Activated naive CD8-positive, alpha-beta T cell treated with anti-CD3 and anti-CD28 coated beads, Interleukin-2, amount 50 U/mL, for 24 hours (primary cell): ENCODE measurements around the gene HS3ST5.

ENCODE experiments used
- ATAC-seq: fragments of 150-1000 bp; cut with Tn5 transposase; one replicate; pipeline ENCODE4 v1.10.0; 2021
- DNase-seq: peaks from one replicate; pipeline ENCODE4 v3.0.0; 2021
- H3K27ac Mint-ChIP-seq: one replicate; pipeline ENCODE4 v1.8.0; 2021; ENCODE audit warnings: mild to moderate bottlenecking, mixed read lengths
- H3K27me3 Mint-ChIP-seq: one replicate; pipeline ENCODE4 v1.8.0; 2021; ENCODE audit warnings: mixed read lengths
- H3K36me3 Mint-ChIP-seq: one replicate; pipeline ENCODE4 v1.8.0; 2021; ENCODE audit warnings: low read depth, mixed read lengths
- H3K4me1 Mint-ChIP-seq: one replicate; pipeline ENCODE4 v1.8.0; 2021; ENCODE audit warnings: mixed read lengths
- H3K4me3 Mint-ChIP-seq: one replicate; pipeline ENCODE4 v1.8.0; 2021; ENCODE audit warnings: mild to moderate bottlenecking, moderate library complexity, mixed read lengths
- H3K9me3 Mint-ChIP-seq: one replicate; pipeline ENCODE4 v1.8.0; 2021; ENCODE audit warnings: mixed read lengths

Gene HS3ST5

GRCh38 chr6:114304304-114304887 is 38.4 kb downstream of the HS3ST5 start:
- ATAC-seq = no peak
- no peak overlapping the region for H3K4me3 Mint-ChIP-seq
- no peak for DNase-seq
- no peak overlapping the region for H3K27ac Mint-ChIP-seq
- no peaks in the 10 kb centered on the region for H3K27me3 Mint-ChIP-seq
- no peaks in the 10 kb centered on the region for H3K9me3 Mint-ChIP-seq
- no peaks in the 10 kb centered on the region for H3K36me3 Mint-ChIP-seq
- H3K4me1 Mint-ChIP-seq = no peaks in the 10 kb centered on the region

DNA sequence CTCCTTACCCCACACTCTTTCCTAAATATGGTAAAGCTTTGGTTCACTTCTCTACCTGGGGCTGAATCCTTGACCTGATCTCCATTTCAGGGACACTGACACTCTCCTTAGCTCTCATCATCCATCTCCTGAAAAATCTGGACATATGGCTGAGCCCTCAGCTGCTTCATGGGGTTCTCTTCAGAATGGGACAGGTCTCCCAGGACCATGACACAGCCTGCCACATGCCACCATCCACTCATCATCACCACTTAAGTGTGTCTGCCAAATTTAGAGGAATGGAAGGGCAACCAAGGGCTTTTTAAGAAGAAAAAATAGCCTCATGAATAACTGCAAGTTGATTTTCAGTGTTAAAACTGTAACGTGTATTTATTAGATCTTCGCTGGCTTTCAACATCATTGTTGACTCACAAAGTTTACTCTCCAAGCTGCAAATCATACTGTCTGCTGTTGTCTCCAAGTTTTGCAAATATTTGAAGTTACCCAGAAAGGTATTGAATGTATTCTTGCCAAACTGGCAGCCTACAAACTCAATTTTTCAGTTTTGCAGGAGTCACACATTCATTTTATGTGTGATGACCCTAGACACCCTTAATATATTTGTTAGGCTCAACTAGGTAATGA is 41.1 kb downstream of the HS3ST5 start:
- DNase-seq (no peak), ATAC-seq (no peak)
- Mint-ChIP-seq H3K27me3 (no peaks in the 10 kb centered on the region), H3K27ac (no peak overlapping the region), H3K36me3 (no peaks in the 10 kb centered on the region), H3K4me1 (no peaks in the 10 kb centered on the region), H3K4me3 (no peak overlapping the region), H3K9me3 (peaks cover 4% of the 10 kb centered on the region)

DNA sequence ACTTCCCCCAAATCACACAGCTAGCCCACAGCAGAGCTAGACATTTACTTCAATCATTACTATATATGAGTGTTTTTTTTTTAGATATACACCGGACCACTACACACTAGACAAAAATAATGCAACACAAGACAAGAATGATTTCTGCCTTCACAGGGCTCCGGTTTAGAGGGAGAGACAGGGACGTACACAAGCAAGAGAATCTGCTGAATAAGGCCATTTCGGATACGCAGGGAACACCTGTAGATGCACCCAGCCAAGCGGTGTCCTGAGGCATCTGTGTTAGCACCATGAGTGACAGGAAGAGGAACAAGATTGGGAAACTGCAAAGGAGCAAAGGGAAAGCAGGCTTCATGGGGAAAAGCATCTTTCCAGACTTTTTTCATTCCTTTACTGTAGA is 45.7 kb downstream of the HS3ST5 start:
- H3K36me3 Mint-ChIP-seq = no peaks in the 10 kb centered on the region
- H3K27me3 Mint-ChIP-seq = no peaks in the 10 kb centered on the region

DNA sequence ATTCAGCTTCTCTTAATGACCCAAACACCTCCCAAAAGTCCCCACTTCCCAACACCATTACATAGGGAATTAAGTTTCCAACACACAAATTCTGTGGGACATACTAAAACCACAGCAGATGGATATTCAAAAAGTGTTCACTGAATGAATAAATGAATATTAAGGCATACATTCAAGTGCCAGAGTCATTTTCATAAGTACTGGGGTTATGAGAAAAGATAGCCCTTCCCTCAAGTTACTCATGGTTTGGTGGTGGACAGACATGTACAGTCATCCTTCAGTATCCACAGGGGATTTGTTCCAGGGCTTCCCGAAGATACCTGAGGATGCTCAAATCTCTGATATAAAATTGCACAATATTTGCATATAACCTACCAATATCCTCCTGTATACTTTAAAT is 50.4 kb downstream of the HS3ST5 start:
- ATAC-seq = no peak
- DNase-seq = no peak
- Mint-ChIP-seq H3K4me1 (no peaks in the 10 kb centered on the region), H3K9me3 (no peaks in the 10 kb centered on the region), H3K27ac (no peak overlapping the region), H3K36me3 (no peaks in the 10 kb centered on the region), H3K27me3 (no peaks in the 10 kb centered on the region), H3K4me3 (no peak overlapping the region)

More for the DNA sequence above, 45.7 kb downstream of the HS3ST5 start:
- ATAC-seq (no peak), DNase-seq (no peak)
- no peak overlapping the region for H3K27ac Mint-ChIP-seq
- no peaks in the 10 kb centered on the region for H3K4me1 Mint-ChIP-seq
- H3K4me3 Mint-ChIP-seq = no peak overlapping the region
- peaks cover 4% of the 10 kb centered on the region for H3K9me3 Mint-ChIP-seq

- ATAC-seq = no peak
- no peak overlapping the region for H3K27ac Mint-ChIP-seq
- no peaks in the 10 kb centered on the region for H3K36me3 Mint-ChIP-seq
- no peak overlapping the region for H3K4me3 Mint-ChIP-seq
- H3K4me1 Mint-ChIP-seq = no peaks in the 10 kb centered on the region
- no peaks in the 10 kb centered on the region for H3K9me3 Mint-ChIP-seq
- DNase-seq = no peak
- H3K27me3 Mint-ChIP-seq = no peaks in the 10 kb centered on the region
Measured at GRCh38 chr6:114291428-114291827, 51.4 kb downstream of the HS3ST5 start.

- no peaks in the 10 kb centered on the region for H3K4me1 Mint-ChIP-seq
- H3K9me3 Mint-ChIP-seq = no peaks in the 10 kb centered on the region
- DNase-seq (no peak), ATAC-seq (no peak)
- no peak overlapping the region for H3K4me3 Mint-ChIP-seq
- H3K36me3 Mint-ChIP-seq = no peaks in the 10 kb centered on the region
- no peaks in the 10 kb centered on the region for H3K27me3 Mint-ChIP-seq
- no peak overlapping the region for H3K27ac Mint-ChIP-seq
Measured at GRCh38 chr6:114290864-114291263, 52.0 kb downstream of the HS3ST5 start.

DNA sequence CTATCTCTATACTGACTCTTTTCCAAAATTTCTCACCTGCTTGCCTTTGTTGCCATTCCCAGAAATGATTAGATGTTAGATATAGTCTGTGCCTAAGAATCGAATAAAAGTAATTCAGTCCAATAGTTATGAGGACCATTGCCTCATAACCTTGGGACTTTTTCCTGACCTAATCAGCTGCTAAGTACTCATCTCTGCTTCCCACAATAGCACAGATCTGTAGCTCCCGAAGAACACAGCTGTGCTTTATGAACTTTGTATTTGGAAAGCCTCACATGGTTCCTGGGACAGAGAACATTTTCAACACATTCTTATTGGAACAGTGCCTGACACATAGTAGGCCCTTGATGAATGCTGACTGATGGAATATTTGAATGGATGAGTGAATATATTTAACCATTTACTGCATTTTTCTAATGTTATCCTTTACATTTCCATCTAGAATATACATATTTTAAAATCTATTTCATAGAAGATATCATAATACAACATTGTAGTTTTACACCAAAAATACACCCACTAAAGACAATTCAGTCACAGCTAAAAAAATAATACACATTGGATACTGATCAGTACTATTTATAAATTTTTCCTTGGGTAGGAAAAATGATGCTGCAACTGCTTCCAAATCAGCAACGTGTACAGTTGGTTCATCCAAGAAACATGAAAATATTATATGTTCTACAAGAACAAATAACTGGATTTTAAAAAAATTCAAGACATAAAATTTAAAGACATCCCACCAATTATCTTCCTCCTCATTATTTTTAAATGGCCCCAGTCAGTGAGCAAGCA is 53.9 kb downstream of the HS3ST5 start:
- ATAC-seq (no peak), DNase-seq (no peak)
- no peaks in the 10 kb centered on the region for H3K4me1 Mint-ChIP-seq
- no peaks in the 10 kb centered on the region for H3K36me3 Mint-ChIP-seq
- no peak overlapping the region for H3K4me3 Mint-ChIP-seq
- H3K27ac Mint-ChIP-seq = no peak overlapping the region
- no peaks in the 10 kb centered on the region for H3K27me3 Mint-ChIP-seq
- no peaks in the 10 kb centered on the region for H3K9me3 Mint-ChIP-seq

GRCh38 chr6:114287461-114287860 is 55.4 kb downstream of the HS3ST5 start:
- ATAC-seq (no peak), DNase-seq (no peak)
- H3K4me1 Mint-ChIP-seq = no peaks in the 10 kb centered on the region
- no peaks in the 10 kb centered on the region for H3K27me3 Mint-ChIP-seq
- H3K4me3 Mint-ChIP-seq = no peak overlapping the region
- no peak overlapping the region for H3K27ac Mint-ChIP-seq
- no peaks in the 10 kb centered on the region for H3K36me3 Mint-ChIP-seq
- H3K9me3 Mint-ChIP-seq = no peaks in the 10 kb centered on the region

GRCh38 chr6:114286211-114286610 is 56.6 kb downstream of the HS3ST5 start:
- no peaks in the 10 kb centered on the region for H3K9me3 Mint-ChIP-seq
- no peaks in the 10 kb centered on the region for H3K36me3 Mint-ChIP-seq
- H3K27ac Mint-ChIP-seq = no peak overlapping the region
- H3K4me1 Mint-ChIP-seq = no peaks in the 10 kb centered on the region
- H3K27me3 Mint-ChIP-seq = no peaks in the 10 kb centered on the region
- ATAC-seq (no peak), DNase-seq (no peak)
- H3K4me3 Mint-ChIP-seq = no peak overlapping the region

GRCh38 chr6:114284281-114284680 is 58.5 kb downstream of the HS3ST5 start:
- no peak for DNase-seq
- H3K27me3 Mint-ChIP-seq = peaks cover 5% of the 10 kb centered on the region
- H3K4me1 Mint-ChIP-seq = no peaks in the 10 kb centered on the region
- no peak overlapping the region for H3K4me3 Mint-ChIP-seq
- no peak for ATAC-seq
- no peaks in the 10 kb centered on the region for H3K9me3 Mint-ChIP-seq
- no peaks in the 10 kb centered on the region for H3K36me3 Mint-ChIP-seq
- no peak overlapping the region for H3K27ac Mint-ChIP-seq

DNA sequence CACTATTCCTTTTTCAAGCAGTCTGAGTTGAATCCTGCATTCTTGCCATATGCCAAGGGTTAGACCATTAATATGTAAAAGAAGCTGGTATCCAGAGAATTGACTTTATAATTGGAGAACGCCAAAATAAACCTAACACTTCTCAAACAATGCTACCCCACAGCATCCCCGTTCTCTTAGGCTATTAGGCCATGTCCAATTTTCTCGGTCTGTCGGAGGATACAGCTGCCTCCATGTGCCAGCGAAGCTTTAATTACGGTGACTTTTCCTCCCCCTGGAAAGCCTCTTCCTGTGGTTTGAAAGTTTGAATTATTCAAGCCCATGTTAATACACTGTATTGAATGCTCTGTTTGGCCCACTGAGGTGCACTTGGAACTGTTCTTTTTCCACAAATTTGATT is 60.5 kb downstream of the HS3ST5 start:
- Mint-ChIP-seq H3K4me3 (no peak overlapping the region), H3K27me3 (peaks cover 5% of the 10 kb centered on the region), H3K36me3 (no peaks in the 10 kb centered on the region), H3K4me1 (no peaks in the 10 kb centered on the region), H3K9me3 (no peaks in the 10 kb centered on the region), H3K27ac (no peak overlapping the region)
- no peak for DNase-seq
- ATAC-seq = no peak

DNA sequence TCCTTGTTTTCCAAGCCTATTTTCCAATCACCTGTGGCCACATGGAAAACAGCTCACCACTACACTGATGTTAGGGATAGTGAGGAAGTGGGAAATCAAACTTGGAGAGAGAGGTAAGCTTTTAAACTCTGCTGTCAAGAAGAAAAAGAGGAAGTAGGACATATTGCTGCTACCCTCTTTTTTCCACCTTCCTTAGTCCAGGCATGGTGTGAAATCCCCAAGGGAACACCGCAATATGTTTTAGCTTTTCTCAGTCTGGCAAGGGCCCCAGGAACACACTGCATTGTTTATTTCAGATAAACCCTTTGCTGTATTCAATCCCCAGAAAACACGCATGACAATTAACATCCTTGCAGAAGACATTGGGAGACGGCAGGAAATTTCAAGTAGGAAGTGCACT is 61.3 kb downstream of the HS3ST5 start:
- H3K4me1 Mint-ChIP-seq = no peaks in the 10 kb centered on the region
- H3K9me3 Mint-ChIP-seq = no peaks in the 10 kb centered on the region
- ATAC-seq (no peak), DNase-seq (no peak)
- H3K27ac Mint-ChIP-seq = no peak overlapping the region
- H3K36me3 Mint-ChIP-seq = no peaks in the 10 kb centered on the region
- H3K27me3 Mint-ChIP-seq = peaks cover 5% of the 10 kb centered on the region
- H3K4me3 Mint-ChIP-seq = no peak overlapping the region

DNA sequence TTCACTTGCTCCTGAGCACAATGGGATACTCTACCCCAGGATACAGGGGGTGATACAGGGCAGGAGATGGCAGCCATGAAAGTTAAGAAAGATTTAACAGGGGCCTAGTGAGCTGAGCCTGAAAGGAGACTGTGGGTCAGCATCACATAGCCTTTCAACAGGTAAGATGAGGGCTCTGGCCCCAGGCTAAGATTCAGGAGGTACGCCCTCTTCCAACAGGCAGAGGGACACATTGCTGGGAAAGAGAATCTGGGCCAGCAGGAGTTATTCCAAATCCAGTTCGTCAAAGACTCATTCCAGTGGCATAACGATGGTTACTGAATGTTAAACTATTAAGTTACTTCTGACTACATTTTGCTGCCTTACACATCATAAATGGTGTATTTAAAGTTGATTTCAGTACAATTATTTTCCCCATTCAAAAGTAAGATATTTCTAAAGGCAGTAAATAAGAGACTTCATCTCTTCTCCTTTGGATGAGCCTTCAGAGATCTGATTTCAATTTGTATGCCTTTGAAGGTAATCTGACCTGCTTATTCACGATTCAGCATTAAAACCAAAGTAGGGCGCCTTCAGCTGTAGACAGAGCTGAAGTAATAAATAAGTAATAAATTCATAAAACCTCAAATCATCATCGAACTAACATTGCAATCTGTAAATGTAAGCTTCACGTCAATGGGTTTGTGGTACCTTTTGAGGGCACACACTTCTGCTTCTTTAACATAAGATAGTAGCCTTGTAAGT is 62.4 kb downstream of the HS3ST5 start:
- H3K36me3 Mint-ChIP-seq = no peaks in the 10 kb centered on the region
- DNase-seq = no peak
- no peak for ATAC-seq
- H3K27ac Mint-ChIP-seq = no peak overlapping the region
- peaks cover 5% of the 10 kb centered on the region for H3K27me3 Mint-ChIP-seq
- H3K4me1 Mint-ChIP-seq = no peaks in the 10 kb centered on the region
- no peak overlapping the region for H3K4me3 Mint-ChIP-seq
- no peaks in the 10 kb centered on the region for H3K9me3 Mint-ChIP-seq

GRCh38 chr6:114277220-114277619 is 65.6 kb downstream of the HS3ST5 start:
- Mint-ChIP-seq H3K4me1 (no peaks in the 10 kb centered on the region), H3K27ac (no peak overlapping the region), H3K36me3 (no peaks in the 10 kb centered on the region), H3K27me3 (peaks cover 5% of the 10 kb centered on the region), H3K9me3 (no peaks in the 10 kb centered on the region), H3K4me3 (no peak overlapping the region)
- no peak for ATAC-seq
- DNase-seq = no peak

DNA sequence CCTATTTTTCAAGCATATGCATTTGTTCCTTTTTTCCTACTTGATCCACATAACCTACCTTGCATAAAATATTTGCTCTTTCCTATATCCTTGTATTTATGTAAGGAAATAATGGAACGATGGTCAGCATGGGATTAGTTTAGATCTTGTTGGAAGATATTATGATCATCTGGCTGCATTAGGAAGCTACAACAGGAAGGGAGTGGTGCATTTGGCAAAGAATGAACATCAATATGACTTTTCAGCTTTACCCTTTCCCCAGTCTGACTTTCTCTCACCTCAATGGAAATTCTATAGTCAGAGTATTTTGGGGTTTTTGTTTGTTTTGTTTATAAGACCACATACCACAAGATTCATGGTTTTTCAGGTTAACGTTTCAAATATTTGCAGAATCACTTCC is 66.0 kb downstream of the HS3ST5 start:
- no peak for DNase-seq
- Mint-ChIP-seq H3K27me3 (peaks cover 5% of the 10 kb centered on the region), H3K4me1 (no peaks in the 10 kb centered on the region), H3K9me3 (no peaks in the 10 kb centered on the region), H3K27ac (no peak overlapping the region), H3K36me3 (no peaks in the 10 kb centered on the region), H3K4me3 (no peak overlapping the region)
- no peak for ATAC-seq
